Measurements from ENCODE around the gene MAPK11.

Gene MAPK11

GRCh38 chr22:50269970-50270665 lies at the start of gene MAPK11:
TSS of gene MAPK11 (minus strand) at chr22:50270380. CDS start at chr22:50270292, 88 bp downstream.
- peak; percentile 61 for DNase-seq (ENCODE audit: low spot score)

GRCh38 chr22:50319503-50319951 lies 49.3 kb upstream of the MAPK11 start:
- DNase-seq (ENCODE audit: low spot score): no peak

- DNase-seq (ENCODE audit: low spot score): no peak
Measured at GRCh38 chr22:50318698-50319411, 48.7 kb upstream of the MAPK11 start.

GRCh38 chr22:50318356-50318697 lies 48.1 kb upstream of the MAPK11 start:
- DNase-seq (ENCODE audit: low spot score): no peak

GRCh38 chr22:50317674-50318073 lies 47.5 kb upstream of the MAPK11 start:
- no peak for DNase-seq (ENCODE audit: low spot score)

GRCh38 chr22:50317178-50317577 lies 47.0 kb upstream of the MAPK11 start:
- DNase-seq (ENCODE audit: low spot score): no peak

- no peak for DNase-seq (ENCODE audit: low spot score)
Measured at GRCh38 chr22:50316114-50317065, 46.2 kb upstream of the MAPK11 start.

GRCh38 chr22:50315289-50316113 lies 45.3 kb upstream of the MAPK11 start:
- no peak for DNase-seq (ENCODE audit: low spot score)

GRCh38 chr22:50314455-50315288 lies 44.5 kb upstream of the MAPK11 start:
- DNase-seq (ENCODE audit: low spot score): no peak

GRCh38 chr22:50314081-50314454 lies 43.9 kb upstream of the MAPK11 start:
- DNase-seq (ENCODE audit: low spot score): no peak

GRCh38 chr22:50313600-50313999 lies 43.4 kb upstream of the MAPK11 start:
- DNase-seq (ENCODE audit: low spot score): no peak

- DNase-seq (ENCODE audit: low spot score): no peak
Measured at GRCh38 chr22:50313021-50313420, 42.8 kb upstream of the MAPK11 start.

GRCh38 chr22:50312371-50312770 lies 42.2 kb upstream of the MAPK11 start:
- no peak for DNase-seq (ENCODE audit: low spot score)

GRCh38 chr22:50311606-50312351 lies 41.6 kb upstream of the MAPK11 start:
- no peak for DNase-seq (ENCODE audit: low spot score)

- DNase-seq (ENCODE audit: low spot score): no peak
Measured at GRCh38 chr22:50310949-50311444, 40.8 kb upstream of the MAPK11 start.

GRCh38 chr22:50310031-50310722 lies 40.0 kb upstream of the MAPK11 start:
- no peak for DNase-seq (ENCODE audit: low spot score)

- no peak for DNase-seq (ENCODE audit: low spot score)
Measured at GRCh38 chr22:50309601-50309991, 39.4 kb upstream of the MAPK11 start.

- no peak for DNase-seq (ENCODE audit: low spot score)
Measured at GRCh38 chr22:50308986-50309600, 38.9 kb upstream of the MAPK11 start.

- DNase-seq (ENCODE audit: low spot score): peak; percentile 41
Measured at GRCh38 chr22:50308597-50308935, 38.4 kb upstream of the MAPK11 start.

Measured in AG20443 (cell line).